Activated CD4-positive, alpha-beta T cell treated with anti-CD3 and anti-CD28 coated beads, Interleukin-2, amount 50 U/mL, for 48 hours (primary cell): Measurements from ENCODE around the gene SCRN2.

ENCODE experiments used
- DNase-seq, 2 experiments: peaks; one replicate each; pipeline ENCODE4 v3.0.0-alpha.2; 2020

The SCRN2 gene

GRCh38 chr17:47840742-47841487 lies at the start of gene SCRN2:
Gene SCRN2 (minus strand): TSS chr17:47841273. CDS start chr17:47840843, 430 bp downstream.
- peak; percentile 94 to 95 for DNase-seq

GRCh38 chr17:47889734-47890529 lies 48.9 kb upstream of the SCRN2 start:
- peak; percentile 95 to 96 for DNase-seq

GRCh38 chr17:47888293-47888692 lies 47.2 kb upstream of the SCRN2 start:
- DNase-seq, result no peak

- DNase-seq, result no peak
These were observed 44.0 kb upstream of the SCRN2 start for GRCh38 chr17:47884905-47885730.

GRCh38 chr17:47884427-47884740 lies 43.3 kb upstream of the SCRN2 start:
- no peak for DNase-seq

GRCh38 chr17:47883589-47884426 lies 42.7 kb upstream of the SCRN2 start:
- DNase-seq, result no peak

GRCh38 chr17:47882695-47883588 lies 41.9 kb upstream of the SCRN2 start:
- DNase-seq, result no peak

- DNase-seq, result no peak
These were observed 41.2 kb upstream of the SCRN2 start for GRCh38 chr17:47882247-47882646.

- no peak for DNase-seq
These were observed 38.8 kb upstream of the SCRN2 start for GRCh38 chr17:47879776-47880454.

- DNase-seq, result no peak
These were observed 38.0 kb upstream of the SCRN2 start for GRCh38 chr17:47879028-47879585.

- no peak for DNase-seq
These were observed 37.3 kb upstream of the SCRN2 start for GRCh38 chr17:47878203-47879027.

GRCh38 chr17:47877368-47878034 lies 36.4 kb upstream of the SCRN2 start:
- DNase-seq, result no peak

- no peak for DNase-seq
These were observed 34.2 kb upstream of the SCRN2 start for GRCh38 chr17:47875011-47875985.

GRCh38 chr17:47873200-47874090 lies 32.4 kb upstream of the SCRN2 start:
- no peak for DNase-seq

- no peak for DNase-seq
These were observed 31.6 kb upstream of the SCRN2 start for GRCh38 chr17:47872651-47873161.

GRCh38 chr17:47872019-47872650 lies 31.1 kb upstream of the SCRN2 start:
- no peak for DNase-seq
